Vagina (tissue), 2 donors: ENCODE data around the gene AJUBA. TPM values are rescaled to one million over a fixed set of nuclear protein-coding genes. Genes with fewer than 3 reads are reported as not detected.

ENCODE experiments used
- DNase-seq, 2 donors: peaks; one replicate each; pipeline ENCODE4 v3.0.0-alpha.2; 2017; ENCODE audit errors: extremely low spot score in 2 of 2
- H3K27ac ChIP-seq: fragments of 200-600 bp; sonication (generic); one replicate; pipeline ENCODE4 v1.5.1; 2019
- H3K27me3 ChIP-seq: fragments of 200-600 bp; sonication (generic); one replicate; pipeline ENCODE4 v1.5.1; 2019
- H3K36me3 ChIP-seq, 2 donors: fragments of 200-600 bp; sonication (generic); one replicate each; pipeline ENCODE4 v1.5.1; 2017 to 2019
- H3K4me1 ChIP-seq: fragments of 200-600 bp; sonication (generic); one replicate; pipeline ENCODE4 v1.5.1; 2019
- H3K4me3 ChIP-seq, 2 donors: fragments of 200-600 bp; sonication (generic); 1 replicate in 1 of 2; 2 replicates in 1 of 2; pipeline ENCODE4 v1.5.1; 2016 to 2019
- H3K9me3 ChIP-seq: fragments of 200-600 bp; sonication (generic); one replicate; pipeline ENCODE4 v1.5.1; 2019
- CTCF ChIP-seq, 3 experiments: fragments of 450-650 bp in 2 of 3; fragments of 200-600 bp in 1 of 3; sonication (generic) in 1 of 3; IDR thresholded peaks; one replicate each; pipeline ENCODE4 v1.5.1; 2017 to 2019; ENCODE audit warnings: antibody characterized with exemption in 3 of 3, mild to moderate bottlenecking in 2 of 3, moderate library complexity in 2 of 3
- POLR2A ChIP-seq, 2 donors: fragments of 450-650 bp; IDR thresholded peaks; one replicate each; pipeline ENCODE4 v1.6.1; 2017; ENCODE audit warnings: antibody characterized with exemption in 2 of 2, mild to moderate bottlenecking in 2 of 2, moderate library complexity in 2 of 2
- POLR2AphosphoS5 ChIP-seq, 2 donors: sonication (generic); formaldehyde crosslinking; IDR thresholded peaks; one replicate each; pipeline ENCODE4 v1.9.0; 2017; ENCODE audit warnings: antibody characterized with exemption in 2 of 2, mild to moderate bottlenecking in 2 of 2, low read depth in 1 of 2; ENCODE audit not compliant: insufficient read depth in 1 of 2
- intact Hi-C: fragments of 100-400 bp; cut with DNase I; formaldehyde crosslinking; loops from one replicate; pipeline ENCODE4 v1.15.1; 2023
- total RNA-seq: library from RNA; depleted of rRNA; stranded (reverse); fragments of >200 nt; gene quantifications from one replicate; pipeline ENCODE4 v1.2.3, GENCODE V29; 2016

The AJUBA gene
- total RNA-seq, 1 donor from 2014 or later: 21.9 TPM

GRCh38 chr14:23000860-23001259 lies 18.5 kb upstream of the AJUBA start:
- DNase-seq: no peak
- H3K4me1 ChIP-seq: no peaks in the 10 kb centered on the region
- no peaks in the 10 kb centered on the region for H3K27me3 ChIP-seq
- H3K4me3 ChIP-seq: no peak overlapping the region
- H3K36me3 ChIP-seq: no peaks in the 10 kb centered on the region
- intact Hi-C loops: no loop called here
- H3K9me3 ChIP-seq: no peaks in the 10 kb centered on the region
- no peak overlapping the region for H3K27ac ChIP-seq
- TF ChIP-seq POLR2A (IDR thresholded peaks at IDR 0.05) (no peak), POLR2AphosphoS5 (IDR thresholded peaks at IDR 0.05; ENCODE audit: insufficient read depth in 1 of 2, low read depth in 1 of 2) (no peak), CTCF (IDR thresholded peaks at IDR 0.05) (no peak)

- TF ChIP-seq CTCF (IDR thresholded peaks at IDR 0.05) (no peak), POLR2AphosphoS5 (IDR thresholded peaks at IDR 0.05; ENCODE audit: insufficient read depth in 1 of 2, low read depth in 1 of 2) (no peak), POLR2A (IDR thresholded peaks at IDR 0.05) (no peak)
Measured at GRCh38 chr14:22998329-22999012, 16.1 kb upstream of the AJUBA start.

GRCh38 chr14:22997676-22998323 lies 15.4 kb upstream of the AJUBA start:
- intact Hi-C loops: no loop called here
- Histone ChIP-seq H3K27me3 (no peaks in the 10 kb centered on the region), H3K4me3 (no peak overlapping the region), H3K36me3 (no peaks in the 10 kb centered on the region), H3K27ac (no peak overlapping the region), H3K9me3 (no peaks in the 10 kb centered on the region), H3K4me1 (peaks cover 10% of the 10 kb centered on the region)
- DNase-seq: no peak
- TF ChIP-seq POLR2AphosphoS5 (IDR thresholded peaks at IDR 0.05; ENCODE audit: insufficient read depth in 1 of 2, low read depth in 1 of 2) (no peak), CTCF (IDR thresholded peaks at IDR 0.05) (no peak), POLR2A (IDR thresholded peaks at IDR 0.05) (no peak)

More at GRCh38 chr14:22998329-22999012, 16.1 kb upstream of the AJUBA start:
- peaks cover 10% of the 10 kb centered on the region for H3K4me1 ChIP-seq
- no peaks in the 10 kb centered on the region for H3K9me3 ChIP-seq
- intact Hi-C loops: no loop called here
- no peak overlapping the region for H3K27ac ChIP-seq
- H3K4me3 ChIP-seq: no peak overlapping the region
- no peaks in the 10 kb centered on the region for H3K36me3 ChIP-seq
- H3K27me3 ChIP-seq: no peaks in the 10 kb centered on the region
- DNase-seq: no peak

- Histone ChIP-seq H3K4me1 (peaks cover 10% of the 10 kb centered on the region), H3K4me3 (no peak overlapping the region), H3K27me3 (no peaks in the 10 kb centered on the region), H3K36me3 (no peaks in the 10 kb centered on the region), H3K9me3 (no peaks in the 10 kb centered on the region), H3K27ac (no peak overlapping the region)
- TF ChIP-seq POLR2AphosphoS5 (IDR thresholded peaks at IDR 0.05; ENCODE audit: insufficient read depth in 1 of 2, low read depth in 1 of 2) (no peak), POLR2A (IDR thresholded peaks at IDR 0.05) (no peak), CTCF (IDR thresholded peaks at IDR 0.05) (no peak)
- DNase-seq: no peak
- intact Hi-C loops: no loop called here
Measured at GRCh38 chr14:22996768-22997654, 14.7 kb upstream of the AJUBA start.
